GM21786 (cell line): ENCODE results near the gene POLD2.
"Not testable (repeated sequence)": the region's sequence is repeated elsewhere in the genome, so short reads cannot be mapped to it uniquely, and the experiment has no call there.

Source experiments
- ATAC-seq: cut with Tn5 transposase; IDR thresholded peaks from one replicate; pipeline ENCODE4 v1.9.1; 2021; ENCODE audit not compliant: unreplicated experiment

Gene POLD2

GRCh38 chr7:44123190-44124003, at the start of gene POLD2:
TSS of gene POLD2 (minus strand) at chr7:44123548. CDS start at chr7:44122053, 1,495 bp downstream.
- peak; percentile 98 for ATAC-seq

GRCh38 chr7:44172803-44173424, 49.6 kb upstream of the POLD2 start:
- ATAC-seq = no peak

- no peak for ATAC-seq
Observed at GRCh38 chr7:44172352-44172751, 49.0 kb upstream of the POLD2 start.

DNA sequence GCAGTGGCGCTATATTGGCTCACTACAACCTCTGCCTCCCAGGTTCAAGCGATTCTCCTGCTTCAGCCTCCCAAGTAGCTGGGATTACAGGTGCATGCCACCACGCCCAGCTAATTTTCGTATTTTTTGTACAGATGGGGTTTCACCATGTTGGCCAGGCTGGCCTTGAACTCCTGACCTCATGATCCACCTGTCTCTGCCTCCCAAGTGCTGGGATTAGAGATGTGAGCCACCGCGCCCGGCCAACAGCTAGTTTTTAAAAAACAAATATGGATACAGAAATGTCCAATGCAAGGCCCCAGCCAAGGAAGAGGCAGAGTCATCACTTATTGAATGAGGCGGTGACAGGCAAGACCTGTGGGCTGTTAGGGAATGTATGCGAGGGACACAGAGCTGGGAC, 48.6 kb upstream of the POLD2 start:
- ATAC-seq = not testable (repeated sequence)

DNA sequence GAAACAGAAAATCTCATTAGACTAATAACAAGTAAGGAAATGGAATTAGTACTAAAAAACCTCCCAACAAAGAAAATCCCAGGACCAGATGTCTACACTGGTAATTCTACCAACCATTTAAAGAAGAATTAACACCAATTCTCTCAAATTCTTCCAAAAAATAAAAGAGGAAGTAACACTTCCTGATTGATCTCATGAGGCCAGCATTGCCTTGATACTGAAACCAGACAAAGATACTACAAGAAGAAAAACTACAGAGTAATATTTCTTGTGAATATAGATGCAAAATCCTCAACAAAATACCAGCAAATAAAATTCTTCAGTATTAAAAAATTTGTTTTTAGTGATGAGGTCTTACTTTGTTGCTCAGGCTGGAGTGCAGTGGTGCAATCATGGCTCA, 44.6 kb upstream of the POLD2 start:
- no peak for ATAC-seq

GRCh38 chr7:44163591-44163990, 40.2 kb upstream of the POLD2 start:
- ATAC-seq = no peak

GRCh38 chr7:44162785-44163395, 39.5 kb upstream of the POLD2 start:
- ATAC-seq = no peak

DNA sequence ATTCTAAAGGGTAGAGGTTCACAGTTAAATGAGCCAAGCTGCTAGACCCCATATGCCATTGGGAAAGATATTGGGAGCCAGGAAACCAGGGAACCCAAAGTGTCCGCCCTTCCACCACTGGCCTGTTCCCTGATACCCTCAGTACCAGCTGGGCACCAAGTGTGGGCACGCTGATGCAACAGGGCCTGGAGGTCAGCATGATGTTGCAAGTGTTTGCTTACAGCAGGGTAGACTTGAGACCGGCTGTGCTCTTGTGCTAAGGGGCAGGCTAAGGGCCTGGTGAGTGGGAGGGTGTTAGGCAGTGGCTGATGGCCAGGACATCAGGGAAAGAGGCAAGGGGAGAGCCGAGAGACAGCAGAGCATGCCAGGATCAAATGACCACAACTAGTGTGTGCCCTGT, 38.8 kb upstream of the POLD2 start:
- ATAC-seq = no peak

DNA sequence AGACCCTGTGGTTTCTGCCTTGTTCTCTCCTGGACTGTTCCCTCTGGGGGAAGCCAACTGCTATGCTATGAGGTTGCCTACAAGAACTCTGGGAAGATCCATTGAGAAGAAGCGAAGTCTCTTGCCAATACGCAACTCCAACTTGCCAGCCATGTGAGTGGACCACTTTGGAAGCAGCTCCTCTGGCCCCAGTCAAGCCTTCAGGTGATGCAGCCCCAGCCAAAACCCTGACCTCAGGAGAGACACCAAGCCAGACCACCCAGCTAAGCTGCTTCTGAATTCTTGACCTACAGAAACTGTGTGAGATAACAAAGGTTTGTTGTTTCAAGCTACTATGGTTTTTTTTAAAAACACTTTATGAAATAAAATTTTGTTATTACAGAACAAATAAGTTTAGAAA, 38.0 kb upstream of the POLD2 start:
- ATAC-seq = no peak

GRCh38 chr7:44159824-44160630, 36.7 kb upstream of the POLD2 start:
- no peak for ATAC-seq

DNA sequence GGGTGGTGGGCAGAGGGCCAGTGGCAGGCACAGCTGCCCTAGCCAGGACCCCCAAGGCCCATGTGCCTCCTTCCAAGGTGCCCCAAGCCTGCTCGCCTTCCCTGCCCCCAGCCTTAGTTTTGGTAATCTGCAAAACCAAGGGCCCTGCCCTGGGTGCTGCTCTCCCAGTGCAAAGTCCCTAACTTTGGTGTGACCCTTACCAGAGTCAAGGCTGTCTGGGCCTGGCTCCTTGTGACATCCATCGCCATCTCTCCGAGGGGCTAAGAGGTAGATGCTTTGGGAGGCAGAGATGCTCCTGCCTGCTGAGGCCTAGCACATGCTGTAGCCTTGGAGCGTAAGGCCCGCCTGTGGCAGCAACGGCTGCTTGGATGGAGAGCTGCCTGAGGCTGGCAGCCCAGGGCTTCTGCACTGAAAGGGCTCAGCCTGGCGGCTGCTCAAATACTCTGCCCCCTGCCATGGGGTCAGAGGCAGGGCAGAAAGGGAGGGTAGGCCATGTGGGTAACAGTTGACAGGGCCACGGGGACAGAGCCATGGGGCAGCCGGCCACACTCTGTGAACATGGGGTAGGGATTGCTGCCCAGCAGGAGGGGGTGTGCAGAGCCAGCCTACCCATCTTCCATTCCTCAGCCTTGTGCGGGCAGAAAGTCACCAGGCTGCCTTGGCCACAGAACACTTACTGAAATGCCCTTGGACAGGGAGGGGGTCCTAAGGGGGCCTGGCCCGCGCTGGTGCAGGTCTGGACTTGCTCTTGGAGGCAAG, 35.7 kb upstream of the POLD2 start:
- no peak for ATAC-seq

DNA sequence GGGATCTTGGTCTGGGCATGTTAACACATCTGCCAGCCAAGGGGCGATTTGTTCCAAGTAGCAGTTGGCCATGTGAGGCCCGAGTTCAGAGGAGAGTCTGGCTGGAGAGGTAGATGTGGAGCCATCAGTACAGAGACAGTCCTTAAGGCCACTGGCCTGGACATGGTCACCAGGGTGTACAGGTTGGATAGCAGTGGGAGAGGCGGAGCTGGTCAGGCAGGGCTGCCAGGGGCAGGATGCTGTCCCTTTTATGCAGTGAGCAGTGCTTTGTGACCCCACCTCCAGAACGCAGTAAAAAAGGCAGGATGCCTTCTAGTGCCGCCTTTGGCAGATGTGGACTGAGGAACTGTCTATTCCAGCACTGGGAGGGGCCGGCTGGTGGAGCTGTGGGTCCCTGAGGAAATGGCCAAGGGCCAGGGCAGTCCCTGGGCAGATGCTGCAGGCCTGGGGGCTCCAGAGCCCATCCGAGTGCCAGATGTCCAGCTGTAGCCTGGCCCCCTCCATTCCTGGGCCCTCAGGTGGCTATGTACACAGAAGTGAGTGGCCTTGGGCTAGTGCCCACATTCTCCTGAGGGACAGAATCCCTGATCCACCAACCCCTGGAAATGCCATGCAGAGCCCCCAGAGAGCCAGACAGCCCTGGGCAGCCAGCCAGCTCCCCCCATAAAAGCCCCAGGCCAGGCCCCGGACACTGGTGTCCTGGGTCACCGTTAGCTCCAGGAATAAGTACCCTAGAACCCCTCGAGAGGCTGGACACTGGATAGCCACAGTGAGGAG, 34.9 kb upstream of the POLD2 start:
- no peak for ATAC-seq

- no peak for ATAC-seq
Observed at GRCh38 chr7:44157116-44158080, 34.0 kb upstream of the POLD2 start.

DNA sequence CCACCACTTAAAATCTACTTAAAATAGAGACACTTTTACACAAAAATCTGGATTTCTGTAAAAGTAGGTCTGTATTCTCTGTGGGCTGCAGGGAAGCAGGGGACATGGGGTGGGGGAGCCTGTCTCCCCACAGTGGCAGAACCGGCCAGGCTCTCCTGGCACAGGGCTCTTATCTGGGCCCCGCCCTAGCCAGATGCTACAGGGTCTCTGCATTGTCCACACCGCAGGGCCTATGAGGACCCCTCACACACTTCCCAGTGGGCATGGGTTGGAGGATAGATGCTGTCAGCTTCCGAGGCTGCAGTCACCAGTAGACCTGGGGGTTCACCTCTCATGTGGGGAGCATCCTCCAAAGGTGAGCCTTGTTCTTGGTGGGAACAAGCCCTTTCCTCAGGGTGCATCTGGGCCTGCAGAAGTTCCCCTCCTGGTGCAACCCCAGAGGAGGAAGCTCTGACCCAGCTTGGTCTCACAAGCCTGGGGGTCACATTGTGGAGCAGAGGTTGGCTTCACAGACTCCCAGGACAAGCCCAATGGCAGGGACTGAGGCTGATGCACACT, 33.2 kb upstream of the POLD2 start:
- ATAC-seq = no peak

DNA sequence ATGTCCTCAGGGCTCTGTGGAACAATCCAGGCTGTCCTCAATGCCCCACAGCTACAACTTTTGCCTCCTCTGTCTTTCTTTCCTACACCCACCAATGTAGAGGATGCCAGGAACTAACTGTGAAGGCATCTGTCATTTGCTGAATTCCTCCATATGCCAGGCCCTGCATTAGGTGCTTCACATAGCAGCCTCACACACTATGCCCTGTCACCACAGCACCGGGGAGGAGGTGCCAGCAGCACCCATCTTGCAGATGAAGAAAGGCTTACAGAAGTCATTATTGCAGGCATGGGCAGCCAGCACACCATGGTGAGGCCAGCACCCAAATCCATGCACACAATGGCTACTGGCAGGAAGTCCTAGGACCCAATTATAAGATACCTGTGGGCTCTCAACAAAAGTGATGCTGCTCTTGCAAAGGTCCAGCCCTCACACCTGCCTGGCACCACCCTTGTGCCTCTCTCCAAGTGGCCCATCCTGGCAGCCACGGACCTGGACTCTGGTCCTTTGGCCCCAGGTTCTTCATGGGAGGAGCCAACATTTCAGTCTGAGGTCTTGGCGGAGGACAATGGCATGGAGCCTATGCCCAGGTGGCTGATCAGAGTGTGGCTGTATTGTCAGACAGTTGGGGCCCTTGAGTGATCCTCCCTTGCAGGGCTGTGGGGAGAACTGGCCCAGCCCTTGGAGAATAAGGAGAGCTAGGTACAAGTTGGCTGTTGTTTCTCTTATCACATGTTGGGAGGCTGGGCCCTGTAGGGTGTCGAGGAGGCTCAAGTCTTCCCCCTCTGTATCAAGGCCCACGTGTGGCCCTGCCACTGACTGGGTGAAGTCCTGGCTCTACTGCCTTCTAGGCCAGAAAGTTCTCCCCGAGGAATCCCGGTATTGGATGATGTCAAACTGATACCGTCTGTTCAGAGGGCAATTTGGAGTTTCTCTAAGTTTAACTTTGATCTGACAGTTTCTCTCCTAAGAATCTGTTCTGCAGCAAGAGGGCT, 32.1 kb upstream of the POLD2 start:
- no peak for ATAC-seq

DNA sequence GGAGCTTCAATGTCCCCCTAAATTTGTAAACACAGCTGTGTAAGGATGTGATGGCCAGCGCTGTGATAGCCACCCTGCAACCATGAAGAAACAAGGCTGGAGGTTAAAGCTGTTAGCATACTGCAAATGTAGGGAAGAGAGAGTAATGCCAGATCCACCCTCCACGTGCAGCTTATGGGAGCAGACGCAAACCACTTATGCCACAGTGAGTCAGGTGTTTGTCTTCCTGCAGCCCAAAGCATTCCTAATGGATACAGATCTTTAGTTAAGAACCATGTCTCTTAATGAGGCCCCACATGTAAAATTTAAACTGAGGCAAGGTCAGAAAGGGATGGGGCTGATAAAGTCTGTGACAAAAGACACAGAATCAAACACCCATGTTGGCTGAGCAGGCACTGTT, 31.4 kb upstream of the POLD2 start:
- ATAC-seq = no peak

DNA sequence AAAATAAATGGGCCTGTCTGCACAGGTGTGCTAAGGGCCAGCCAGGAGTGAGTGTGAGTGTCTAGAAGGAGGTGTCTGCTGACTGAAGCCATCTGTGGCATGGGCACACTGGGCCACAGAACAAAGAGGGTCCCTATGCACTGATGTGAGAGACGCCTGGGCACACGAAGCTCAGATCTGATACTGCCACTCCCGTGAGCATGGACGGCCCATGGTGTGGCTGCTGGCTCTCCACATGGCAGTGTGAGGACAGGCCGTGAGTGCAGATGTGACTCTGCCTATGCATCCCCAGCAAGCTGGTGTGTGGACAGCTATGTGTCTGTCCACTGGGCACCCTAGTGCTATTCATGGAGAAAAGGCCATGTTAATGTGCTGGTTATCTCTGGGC, 30.6 kb upstream of the POLD2 start:
- no peak for ATAC-seq
